H1 (cell line): ENCODE measurements around the gene RPL21. TPM values are rescaled to one million over a fixed set of nuclear protein-coding genes. Genes with fewer than 3 reads are reported as not detected.

Experiments
- CBX8 ChIP-seq: fragments of 300-800, 300-1000 bp; sonication (generic); IDR thresholded peaks from 2 replicates; pipeline ENCODE4 v1.7.1; 2016; ENCODE audit warnings: low read depth, low read length, borderline replicate concordance
- CHD7 ChIP-seq: fragments of 300-600 bp; sonication (generic); IDR thresholded peaks from 2 replicates; pipeline ENCODE4 v1.7.1; 2012; ENCODE audit warnings: low read length, moderate library complexity, mild to moderate bottlenecking, inconsistent platforms; ENCODE audit not compliant: insufficient replicate concordance
- CREB1 ChIP-seq: IDR thresholded peaks from 2 replicates; pipeline ENCODE4 v1.6.1; 2012; ENCODE audit warnings: inconsistent platforms
- E2F6 ChIP-seq: IDR thresholded peaks from 2 replicates; pipeline ENCODE4 v1.6.1; 2012; ENCODE audit warnings: inconsistent platforms
- GTF2F1 ChIP-seq: IDR thresholded peaks from 2 replicates; pipeline ENCODE4 v1.6.1; 2012; ENCODE audit warnings: low read depth, low read length, improper control_type of control experiment, borderline replicate concordance
- PHF8 ChIP-seq: fragments of 200-600 bp; sonication (generic); conservative IDR thresholded peaks from 2 replicates; pipeline ENCODE4 v1.7.1; 2012; ENCODE audit warnings: low read depth, mild to moderate bottlenecking, inconsistent platforms, low read length, moderate library complexity
- polyA plus RNA-seq, 7 experiments: library from polyadenylated mRNA; depleted of rRNA in 3 of 7; stranded (reverse) in 5 of 7; unstranded in 2 of 7; fragments of >200 nt in 5 of 7; fragments of 200-250 nt in 2 of 7; gene quantifications; 1 replicate in 5 of 7; 2 replicates in 1 of 7; 4 replicates in 1 of 7; pipeline versions ENCODE4 v1.2.1 to v1.2.3, GENCODE V29; 2011 to 2013; ENCODE audit warnings: missing spikeins in 2 of 7, mixed read lengths in 2 of 7
- total RNA-seq: library from RNA; stranded (reverse); fragmentation: NEBNext Ultra II Directional; extraction: Animal tissue kit (Norgen Biotek cat#: 25700); gene quantifications from 2 replicates; pipeline ENCODE4 v1.2.1, GENCODE V29; 2021
- TF ChIP-seq, protein P1 (sequence below): IDR thresholded peaks from 2 replicates; pipeline ENCODE4 v1.6.1; 2011; ENCODE audit warnings: low read depth, mild to moderate bottlenecking, low read length; ENCODE audit not compliant: insufficient read depth
- TF ChIP-seq, protein P2 (sequence below), 3 experiments: IDR thresholded peaks; 1 replicate in 2 of 3; 2 replicates in 1 of 3; pipeline versions ENCODE4 v1.5.1 to v1.6.1; 2011; ENCODE audit warnings: low read length in 3 of 3, mild to moderate bottlenecking in 3 of 3, inconsistent platforms in 2 of 3, low read depth in 1 of 3, moderate library complexity in 1 of 3; ENCODE audit not compliant: insufficient read depth in 1 of 3; ENCODE audit errors: control extremely low read depth in 1 of 3

Gene RPL21
- total and polyA plus RNA-seq, 2 of the 8 experiments (the other 6 are each of a cell fraction or from before 2014, with no cell fraction given): 624 to 1,283 TPM

GRCh38 chr13:27236478-27236877 is 14.9 kb upstream of the RPL21 start (continued):
- no peak for TF ChIP-seq CHD7
- TF ChIP-seq CBX8: no peak
- TF ChIP-seq CREB1: no peak
- no peak for TF ChIP-seq GTF2F1
- TF ChIP-seq E2F6: no peak
- TF ChIP-seq, protein P1, sequence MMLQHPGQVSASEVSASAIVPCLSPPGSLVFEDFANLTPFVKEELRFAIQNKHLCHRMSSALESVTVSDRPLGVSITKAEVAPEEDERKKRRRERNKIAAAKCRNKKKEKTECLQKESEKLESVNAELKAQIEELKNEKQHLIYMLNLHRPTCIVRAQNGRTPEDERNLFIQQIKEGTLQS: no peak
- TF ChIP-seq, protein P2, sequence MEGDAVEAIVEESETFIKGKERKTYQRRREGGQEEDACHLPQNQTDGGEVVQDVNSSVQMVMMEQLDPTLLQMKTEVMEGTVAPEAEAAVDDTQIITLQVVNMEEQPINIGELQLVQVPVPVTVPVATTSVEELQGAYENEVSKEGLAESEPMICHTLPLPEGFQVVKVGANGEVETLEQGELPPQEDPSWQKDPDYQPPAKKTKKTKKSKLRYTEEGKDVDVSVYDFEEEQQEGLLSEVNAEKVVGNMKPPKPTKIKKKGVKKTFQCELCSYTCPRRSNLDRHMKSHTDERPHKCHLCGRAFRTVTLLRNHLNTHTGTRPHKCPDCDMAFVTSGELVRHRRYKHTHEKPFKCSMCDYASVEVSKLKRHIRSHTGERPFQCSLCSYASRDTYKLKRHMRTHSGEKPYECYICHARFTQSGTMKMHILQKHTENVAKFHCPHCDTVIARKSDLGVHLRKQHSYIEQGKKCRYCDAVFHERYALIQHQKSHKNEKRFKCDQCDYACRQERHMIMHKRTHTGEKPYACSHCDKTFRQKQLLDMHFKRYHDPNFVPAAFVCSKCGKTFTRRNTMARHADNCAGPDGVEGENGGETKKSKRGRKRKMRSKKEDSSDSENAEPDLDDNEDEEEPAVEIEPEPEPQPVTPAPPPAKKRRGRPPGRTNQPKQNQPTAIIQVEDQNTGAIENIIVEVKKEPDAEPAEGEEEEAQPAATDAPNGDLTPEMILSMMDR (IDR thresholded peaks at IDR 0.05; ENCODE audit: control extremely low read depth in 1 of 3, insufficient read depth in 1 of 3, low read depth in 1 of 3, low read length in 3 of 3): no peak
- TF ChIP-seq PHF8: no peak
